Karpas-422 (cell line): ENCODE measurements around the gene RNPS1. TPM values are rescaled to one million over a fixed set of nuclear protein-coding genes. Genes with fewer than 3 reads are reported as not detected.
"Not testable (repeated sequence)": the region's sequence is repeated elsewhere in the genome, so short reads cannot be mapped to it uniquely, and the experiment has no call there.

Experiments
- DNase-seq: peaks from one replicate; pipeline ENCODE4 v3.0.0-alpha.2; 2015
- H2AFZ ChIP-seq: fragments of 200-600 bp; sonication (generic); 2 replicates; pipeline ENCODE4 v1.6.1; 2014; ENCODE audit warnings: antibody characterized with exemption, low read length, mixed read lengths
- H3K27ac ChIP-seq: fragments of 200-600 bp; sonication (generic); 2 replicates; pipeline ENCODE4 v1.5.1; 2014; ENCODE audit warnings: mild to moderate bottlenecking, low read length, moderate library complexity
- H3K27me3 ChIP-seq: fragments of 200-600 bp; sonication (generic); 2 replicates; pipeline ENCODE4 v1.6.1; 2014; ENCODE audit warnings: low read length, mixed read lengths
- H3K36me3 ChIP-seq: fragments of 200-600 bp; sonication (generic); 2 replicates; pipeline ENCODE4 v1.6.1; 2014; ENCODE audit warnings: low read length, mixed read lengths; ENCODE audit not compliant: insufficient read depth
- H3K4me1 ChIP-seq: fragments of 200-600 bp; sonication (generic); 2 replicates; pipeline ENCODE4 v1.6.1; 2014; ENCODE audit warnings: mild to moderate bottlenecking, low read length, mixed read lengths
- H3K4me2 ChIP-seq: fragments of 200-600 bp; sonication (generic); 2 replicates; pipeline ENCODE4 v1.6.1; 2014; ENCODE audit warnings: low read length, low read depth, mild to moderate bottlenecking; ENCODE audit not compliant: poor library complexity, severe bottlenecking
- H3K4me3 ChIP-seq: fragments of 200-600 bp; sonication (generic); 2 replicates; pipeline ENCODE4 v1.5.1; 2014; ENCODE audit warnings: mild to moderate bottlenecking, antibody characterized with exemption, low read length, mixed read lengths
- H3K79me2 ChIP-seq: fragments of 200-600 bp; sonication (generic); 2 replicates; pipeline ENCODE4 v1.6.1; 2014; ENCODE audit warnings: mild to moderate bottlenecking, low read length, mixed read lengths
- H3K9ac ChIP-seq: fragments of 200-600 bp; sonication (generic); 2 replicates; pipeline ENCODE4 v1.6.0; 2014; ENCODE audit warnings: low read length
- H3K9me2 ChIP-seq: fragments of 200-600 bp; sonication (generic), shearing (Covaris generic); replicated peaks from 2 replicates; pipeline ENCODE4 v1.6.0; 2014; ENCODE audit warnings: mild to moderate bottlenecking, low read length, moderate library complexity; ENCODE audit not compliant: insufficient read depth
- H3K9me3 ChIP-seq: fragments of 300-700, 200-600 bp; sonication (generic); 2 replicates; pipeline ENCODE4 v1.6.1; 2014; ENCODE audit warnings: low read length, mixed read lengths
- H4K20me1 ChIP-seq: fragments of 200-600 bp; sonication (generic); 2 replicates; pipeline ENCODE4 v1.6.1; 2014; ENCODE audit warnings: mild to moderate bottlenecking, antibody characterized with exemption, low read length, low read depth; ENCODE audit not compliant: insufficient read depth
- total RNA-seq: library from RNA; depleted of rRNA; stranded (reverse); fragments of >200 nt; shearing (Covaris generic); gene quantifications from 2 replicates; pipeline ENCODE4 v1.2.3, GENCODE V29; 2014; ENCODE audit warnings: low replicate concordance

RNPS1 gene
- total RNA-seq, 1 experiment from 2014 or later, result 125 TPM

GRCh38 chr16:2244301-2244700 lies 23.6 kb downstream of the RNPS1 start:
- H3K36me3 ChIP-seq, result peaks cover 9% of the 10 kb centered on the region
- peaks cover 3% of the 10 kb centered on the region; the same call in 1 of the 2 replicates for H3K79me2 ChIP-seq
- no peak overlapping the region for H2AFZ ChIP-seq
- no peak overlapping the region for H3K9ac ChIP-seq
- no peak for DNase-seq
- no peaks in the 10 kb centered on the region for H3K27me3 ChIP-seq
- H3K4me3 ChIP-seq, result no peak overlapping the region
- no peaks in the 10 kb centered on the region for H3K4me1 ChIP-seq
- H3K27ac ChIP-seq, result no peak overlapping the region
- no peaks in the 10 kb centered on the region for H3K9me2 ChIP-seq
- H3K4me2 ChIP-seq, result no peak overlapping the region
- H4K20me1 ChIP-seq, result no peaks in the 10 kb centered on the region
- H3K9me3 ChIP-seq, result no peaks in the 10 kb centered on the region

- Histone ChIP-seq H3K79me2 (no peaks in the 10 kb centered on the region), H3K36me3 (peaks cover 9% of the 10 kb centered on the region)
- DNase-seq, result no peak
These were observed 24.1 kb downstream of the RNPS1 start for GRCh38 chr16:2243781-2244180.

GRCh38 chr16:2243031-2243528 lies 24.8 kb downstream of the RNPS1 start:
- peak; percentile 66 for DNase-seq
- H3K4me1 ChIP-seq, result no peaks in the 10 kb centered on the region
- no peak overlapping the region for H3K27ac ChIP-seq
- no peak overlapping the region for H3K9ac ChIP-seq
- H2AFZ ChIP-seq, result no peak overlapping the region
- no peaks in the 10 kb centered on the region for H3K79me2 ChIP-seq
- peaks cover 9% of the 10 kb centered on the region for H3K36me3 ChIP-seq
- H3K9me3 ChIP-seq, result no peaks in the 10 kb centered on the region
- no peaks in the 10 kb centered on the region for H3K9me2 ChIP-seq
- no peaks in the 10 kb centered on the region for H4K20me1 ChIP-seq
- H3K4me2 ChIP-seq, result no peak overlapping the region
- H3K27me3 ChIP-seq, result no peaks in the 10 kb centered on the region
- H3K4me3 ChIP-seq, result no peak overlapping the region

More at GRCh38 chr16:2243781-2244180, 24.1 kb downstream of the RNPS1 start:
- no peak overlapping the region for H3K9ac ChIP-seq
- no peak overlapping the region for H3K27ac ChIP-seq
- H3K27me3 ChIP-seq, result no peaks in the 10 kb centered on the region
- H2AFZ ChIP-seq, result no peak overlapping the region
- H3K4me1 ChIP-seq, result no peaks in the 10 kb centered on the region
- no peaks in the 10 kb centered on the region for H3K9me2 ChIP-seq
- H4K20me1 ChIP-seq, result no peaks in the 10 kb centered on the region
- H3K9me3 ChIP-seq, result no peaks in the 10 kb centered on the region
- no peak overlapping the region for H3K4me2 ChIP-seq
- no peak overlapping the region for H3K4me3 ChIP-seq

GRCh38 chr16:2242598-2242997 lies 25.3 kb downstream of the RNPS1 start:
- no peaks in the 10 kb centered on the region for H4K20me1 ChIP-seq
- no peaks in the 10 kb centered on the region for H3K4me1 ChIP-seq
- no peaks in the 10 kb centered on the region for H3K79me2 ChIP-seq
- DNase-seq, result no peak
- H3K27ac ChIP-seq, result no peak overlapping the region
- no peak overlapping the region for H3K4me2 ChIP-seq
- no peak overlapping the region for H3K9ac ChIP-seq
- no peaks in the 10 kb centered on the region for H3K9me3 ChIP-seq
- H3K4me3 ChIP-seq, result no peak overlapping the region
- H2AFZ ChIP-seq, result no peak overlapping the region
- H3K36me3 ChIP-seq, result peaks cover 9% of the 10 kb centered on the region
- no peaks in the 10 kb centered on the region for H3K27me3 ChIP-seq
- no peaks in the 10 kb centered on the region for H3K9me2 ChIP-seq

GRCh38 chr16:2240331-2240730 lies 27.6 kb downstream of the RNPS1 start:
- H3K9me3 ChIP-seq, H3K4me2 ChIP-seq, H3K4me3 ChIP-seq: not testable (repeated sequence)

GRCh38 chr16:2238838-2239675 lies 28.9 kb downstream of the RNPS1 start:
- Histone ChIP-seq H3K4me1 (no peaks in the 10 kb centered on the region), H2AFZ (no peak overlapping the region), H3K9me3 (no peaks in the 10 kb centered on the region), H3K9ac (no peak overlapping the region), H3K9me2 (no peaks in the 10 kb centered on the region), H3K4me3 (no peak overlapping the region), H3K27ac (no peak overlapping the region), H3K27me3 (no peaks in the 10 kb centered on the region), H3K36me3 (peaks cover 6% of the 10 kb centered on the region; the same call in 1 of the 2 replicates), H4K20me1 (no peaks in the 10 kb centered on the region), H3K79me2 (no peaks in the 10 kb centered on the region), H3K4me2 (no peak overlapping the region)
- DNase-seq, result no peak

More at GRCh38 chr16:2240331-2240730, 27.6 kb downstream of the RNPS1 start:
- not testable (repeated sequence) for H2AFZ ChIP-seq, H3K4me1 ChIP-seq, DNase-seq, H3K9me2 ChIP-seq, H3K27me3 ChIP-seq, H3K27ac ChIP-seq, H4K20me1 ChIP-seq, H3K79me2 ChIP-seq, H3K9ac ChIP-seq, H3K36me3 ChIP-seq

- Histone ChIP-seq H3K9me3 (no peaks in the 10 kb centered on the region), H2AFZ (no peak overlapping the region), H3K79me2 (no peaks in the 10 kb centered on the region), H3K27me3 (no peaks in the 10 kb centered on the region), H3K27ac (no peak overlapping the region), H3K4me1 (no peaks in the 10 kb centered on the region), H3K36me3 (peaks cover 3% of the 10 kb centered on the region), H3K4me3 (no peak overlapping the region), H4K20me1 (no peaks in the 10 kb centered on the region), H3K4me2 (no peak overlapping the region), H3K9ac (no peak overlapping the region), H3K9me2 (no peaks in the 10 kb centered on the region)
- peak; percentile 64 for DNase-seq
These were observed 29.6 kb downstream of the RNPS1 start for GRCh38 chr16:2238150-2238837.

GRCh38 chr16:2237493-2238149 lies 30.3 kb downstream of the RNPS1 start:
- Histone ChIP-seq H3K36me3 (peaks cover 3% of the 10 kb centered on the region), H3K9ac (no peak overlapping the region), H3K9me3 (no peaks in the 10 kb centered on the region), H3K79me2 (no peaks in the 10 kb centered on the region), H3K27me3 (no peaks in the 10 kb centered on the region), H3K4me1 (no peaks in the 10 kb centered on the region), H3K27ac (no peak overlapping the region), H3K4me3 (no peak overlapping the region), H3K4me2 (no peak overlapping the region), H2AFZ (no peak overlapping the region), H4K20me1 (0 out of 2 replicates have a peak, but pooled peaks cover 3% of the 10 kb centered on the region), H3K9me2 (no peaks in the 10 kb centered on the region)
- DNase-seq, result no peak
